ENCODE results near the gene CADM1.

DNA sequence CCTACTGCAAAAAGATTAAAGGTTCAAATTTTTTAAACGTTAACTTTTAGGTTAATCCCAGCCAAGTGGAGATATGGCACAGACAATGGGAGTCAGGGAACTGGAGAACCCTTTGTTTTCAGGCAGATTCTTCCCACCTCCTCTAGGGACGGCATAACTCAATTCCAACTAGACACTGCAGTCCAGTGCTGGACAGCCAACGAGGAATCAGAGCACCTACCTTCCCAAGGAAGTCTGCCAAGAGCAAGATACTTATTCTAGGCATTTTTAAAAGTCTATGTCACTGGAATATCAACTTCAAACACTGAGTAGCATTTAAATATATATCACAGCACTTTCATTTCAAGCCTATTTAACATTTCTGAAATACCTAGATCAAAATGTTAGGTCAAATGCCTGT, 7.3 kb downstream of the CADM1 start:
- TF ChIP-seq, protein P1, sequence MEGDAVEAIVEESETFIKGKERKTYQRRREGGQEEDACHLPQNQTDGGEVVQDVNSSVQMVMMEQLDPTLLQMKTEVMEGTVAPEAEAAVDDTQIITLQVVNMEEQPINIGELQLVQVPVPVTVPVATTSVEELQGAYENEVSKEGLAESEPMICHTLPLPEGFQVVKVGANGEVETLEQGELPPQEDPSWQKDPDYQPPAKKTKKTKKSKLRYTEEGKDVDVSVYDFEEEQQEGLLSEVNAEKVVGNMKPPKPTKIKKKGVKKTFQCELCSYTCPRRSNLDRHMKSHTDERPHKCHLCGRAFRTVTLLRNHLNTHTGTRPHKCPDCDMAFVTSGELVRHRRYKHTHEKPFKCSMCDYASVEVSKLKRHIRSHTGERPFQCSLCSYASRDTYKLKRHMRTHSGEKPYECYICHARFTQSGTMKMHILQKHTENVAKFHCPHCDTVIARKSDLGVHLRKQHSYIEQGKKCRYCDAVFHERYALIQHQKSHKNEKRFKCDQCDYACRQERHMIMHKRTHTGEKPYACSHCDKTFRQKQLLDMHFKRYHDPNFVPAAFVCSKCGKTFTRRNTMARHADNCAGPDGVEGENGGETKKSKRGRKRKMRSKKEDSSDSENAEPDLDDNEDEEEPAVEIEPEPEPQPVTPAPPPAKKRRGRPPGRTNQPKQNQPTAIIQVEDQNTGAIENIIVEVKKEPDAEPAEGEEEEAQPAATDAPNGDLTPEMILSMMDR (IDR thresholded peaks at IDR 0.05), result no peak
- no peak for TF ChIP-seq POLR2A (IDR thresholded peaks at IDR 0.05)

Data from prostate gland (tissue), 2 donors.